IMR-90 (cell line): Measurements from ENCODE around the gene PPP2R1B. TPM values are rescaled to one million over a fixed set of nuclear protein-coding genes. Genes with fewer than 3 reads are reported as not detected.

Experiments used
- ATAC-seq: fragments of 200-7000 bp; cut with Tn5 transposase; 2 replicates; pipeline ENCODE4 v1.9.1; 2020; ENCODE audit warnings: low read depth, mild to moderate bottlenecking, moderate library complexity
- BruUV-seq: library from RNA; stranded (reverse); fragments of 400-500 nt; replicated peaks from 2 replicates; lab custom pipeline; 2021; lab: Mats Ljungman, UMichigan
- CTCF ChIA-PET: fragments of 300-600 bp; formaldehyde crosslinking; extraction: SDS; loops from one replicate; lab custom pipeline; 2021; ENCODE audit warnings: antibody characterized with exemption; lab: Yijun Ruan, JAX
- POLR2A ChIA-PET: fragments of 300-600 bp; sonication (Branson Sonifier 250); formaldehyde crosslinking; loops from one replicate; lab custom pipeline; 2022; ENCODE audit warnings: antibody characterized with exemption; ENCODE audit not compliant: unreplicated experiment; lab: Charles Lee
- DNase-seq: peaks from one replicate; pipeline ENCODE4 v3.0.0; 2013
- H2AFZ ChIP-seq: replicated peaks from 2 replicates; pipeline ENCODE3; 2013; ENCODE audit warnings: low read length, mild to moderate bottlenecking; ENCODE audit not compliant: poor library complexity
- H2AK5ac ChIP-seq: 2 replicates; pipeline ENCODE4 v1.6.1; 2013; ENCODE audit warnings: low read depth, low read length, inconsistent platforms
- H2AK9ac ChIP-seq: replicated peaks from 2 replicates; pipeline ENCODE3; 2013; ENCODE audit warnings: mild to moderate bottlenecking, low read depth, low read length, moderate library complexity; ENCODE audit not compliant: poor library complexity
- H2BK120ac ChIP-seq: 2 replicates; pipeline ENCODE4 v1.6.1; 2013; ENCODE audit warnings: low read depth, low read length, inconsistent platforms
- H2BK15ac ChIP-seq: 3 replicates; pipeline ENCODE4 v1.6.1; 2013; ENCODE audit warnings: low read depth, low read length, inconsistent platforms
- H2BK20ac ChIP-seq: 2 replicates; pipeline ENCODE4 v1.6.1; 2013; ENCODE audit warnings: low read depth, mild to moderate bottlenecking, inconsistent platforms, low read length, moderate library complexity
- H2BK5ac ChIP-seq: 2 replicates; pipeline ENCODE4 v1.6.1; 2013; ENCODE audit warnings: mild to moderate bottlenecking, low read depth, low read length, inconsistent platforms; ENCODE audit not compliant: poor library complexity, severe bottlenecking
- H3K14ac ChIP-seq: replicated peaks from 2 replicates; pipeline ENCODE4 v1.6.1; 2013; ENCODE audit warnings: low read depth, low read length, inconsistent platforms
- H3K18ac ChIP-seq: 2 replicates; pipeline ENCODE4 v1.6.1; 2013; ENCODE audit warnings: low read depth, low read length, control low read depth
- H3K23ac ChIP-seq: 2 replicates; pipeline ENCODE4 v1.6.1; 2013; ENCODE audit warnings: low read depth, low read length, inconsistent platforms
- H3K27ac ChIP-seq: 2 replicates; pipeline ENCODE4 v1.5.1; 2013; ENCODE audit warnings: mild to moderate bottlenecking, control low read depth, low read length; ENCODE audit not compliant: insufficient read depth
- H3K27me3 ChIP-seq: 2 replicates; pipeline ENCODE4 v1.6.1; 2013; ENCODE audit warnings: low read length; ENCODE audit not compliant: control insufficient read depth, insufficient read depth
- H3K36me3 ChIP-seq: 2 replicates; pipeline ENCODE4 v1.6.1; 2013; ENCODE audit warnings: low read length, mixed read lengths; ENCODE audit not compliant: control insufficient read depth, insufficient read depth
- H3K4ac ChIP-seq: 2 replicates; pipeline ENCODE4 v1.6.1; 2013; ENCODE audit warnings: low read depth, low read length, inconsistent platforms
- H3K4me1 ChIP-seq: 2 replicates; pipeline ENCODE4 v1.6.1; 2013; ENCODE audit warnings: low read length, mixed read lengths; ENCODE audit not compliant: control insufficient read depth, insufficient read depth
- H3K4me2 ChIP-seq: 2 replicates; pipeline ENCODE4 v1.6.1; 2013; ENCODE audit warnings: low read depth, mild to moderate bottlenecking, control low read depth, low read length, moderate library complexity
- H3K4me3 ChIP-seq: 2 replicates; pipeline ENCODE4 v1.5.1; 2013; ENCODE audit warnings: low read depth, mild to moderate bottlenecking, control low read depth, low read length, moderate library complexity; ENCODE audit not compliant: insufficient read depth
- H3K56ac ChIP-seq: 2 replicates; pipeline ENCODE4 v1.6.1; 2013; ENCODE audit warnings: low read length, inconsistent platforms; ENCODE audit not compliant: insufficient read depth; ENCODE audit errors: extremely low read depth
- H3K79me1 ChIP-seq, 2 experiments: 2 replicates each; pipeline ENCODE4 v1.6.1; 2013; ENCODE audit warnings: low read length in 2 of 2, inconsistent platforms in 1 of 2, low read depth in 1 of 2
- H3K9ac ChIP-seq: 2 replicates; pipeline ENCODE4 v1.6.1; 2013; ENCODE audit warnings: low read depth, low read length, control low read depth
- H3K9me1 ChIP-seq: 2 replicates; pipeline ENCODE4 v1.6.1; 2013; ENCODE audit warnings: low read length, inconsistent platforms; ENCODE audit not compliant: insufficient read depth
- H3K9me3 ChIP-seq: 2 replicates; pipeline ENCODE4 v1.6.1; 2013; ENCODE audit warnings: low read length; ENCODE audit not compliant: control insufficient read depth, insufficient read depth
- H4K20me1 ChIP-seq: 2 replicates; pipeline ENCODE4 v1.6.1; 2013; ENCODE audit warnings: low read length, inconsistent platforms; ENCODE audit not compliant: insufficient read depth
- H4K5ac ChIP-seq: 2 replicates; pipeline ENCODE4 v1.6.1; 2013; ENCODE audit warnings: mild to moderate bottlenecking, low read depth, low read length, control low read depth
- H4K8ac ChIP-seq, 2 experiments: 2 replicates each; pipeline ENCODE4 v1.6.1; 2013; ENCODE audit warnings: low read depth in 2 of 2, low read length in 2 of 2, control low read depth in 1 of 2, inconsistent platforms in 1 of 2
- H4K91ac ChIP-seq: 2 replicates; pipeline ENCODE4 v1.6.1; 2013; ENCODE audit warnings: low read depth, low read length, inconsistent platforms; ENCODE audit not compliant: insufficient read depth
- BHLHE40 ChIP-seq: fragments of 150-350 bp; IDR thresholded peaks from 2 replicates; pipeline ENCODE4 v1.6.1; 2016; ENCODE audit warnings: mild to moderate bottlenecking, low read depth, low read length
- CEBPB ChIP-seq: IDR thresholded peaks from 2 replicates; pipeline ENCODE4 v1.6.1; 2012; ENCODE audit warnings: low read depth, low read length, improper control_type of control experiment
- CHD1 ChIP-seq: IDR thresholded peaks from 2 replicates; pipeline ENCODE4 v1.6.1; 2012; ENCODE audit warnings: low read depth, low read length, improper control_type of control experiment
- ELK1 ChIP-seq: fragments of 150-350 bp; IDR thresholded peaks from 2 replicates; pipeline ENCODE4 v1.6.1; 2016; ENCODE audit warnings: low read depth, mild to moderate bottlenecking, low read length, moderate library complexity, borderline replicate concordance
- FOS ChIP-seq: fragments of 150-350 bp; IDR thresholded peaks from 2 replicates; pipeline ENCODE4 v1.6.1; 2016; ENCODE audit warnings: low read depth, low read length
- MAZ ChIP-seq: IDR thresholded peaks from 2 replicates; pipeline ENCODE4 v1.6.1; 2012; ENCODE audit warnings: low read depth, mild to moderate bottlenecking, low read length, improper control_type of control experiment, moderate library complexity, borderline replicate concordance
- MXI1 ChIP-seq: IDR thresholded peaks from 2 replicates; pipeline ENCODE4 v1.6.1; 2012; ENCODE audit warnings: low read depth, mild to moderate bottlenecking, low read length, moderate library complexity, borderline replicate concordance
- NFE2L2 ChIP-seq: fragments of 150-350 bp; IDR thresholded peaks from 2 replicates; pipeline ENCODE4 v1.6.1; 2016; ENCODE audit warnings: low read depth, mild to moderate bottlenecking, low read length
- POLR2A ChIP-seq: IDR thresholded peaks from 2 replicates; pipeline ENCODE4 v1.6.1; 2012; ENCODE audit warnings: mild to moderate bottlenecking, low read depth, low read length
- RAD21 ChIP-seq: IDR thresholded peaks from 2 replicates; pipeline ENCODE4 v1.6.1; 2012; ENCODE audit warnings: low read length, improper control_type of control experiment
- RCOR1 ChIP-seq: IDR thresholded peaks from 2 replicates; pipeline ENCODE4 v1.6.1; 2012; ENCODE audit warnings: mild to moderate bottlenecking, low read length, improper control_type of control experiment; ENCODE audit not compliant: insufficient replicate concordance
- RFX5 ChIP-seq: IDR thresholded peaks from 2 replicates; pipeline ENCODE4 v1.8.0; 2012; ENCODE audit warnings: low read depth, mild to moderate bottlenecking, low read length, moderate library complexity
- SMC3 ChIP-seq: fragments of 150-350 bp; IDR thresholded peaks from 2 replicates; pipeline ENCODE4 v1.6.1; 2016; ENCODE audit warnings: low read depth, mild to moderate bottlenecking, antibody characterized with exemption, low read length, moderate library complexity
- WGBS, 2 experiments: methylation state at CpG; one replicate each; pipeline versions ENCODE4 v1.1.5 to v1.1.7; 2013; ENCODE audit warnings: missing lambda C conversion rate in 2 of 2; ENCODE audit not compliant: insufficient read length in 1 of 2; ENCODE audit errors: extremely low coverage in 2 of 2; 5-methylcytosine and 5-hydroxymethylcytosine counted together
- dilution Hi-C: fragments of 300-500 bp; cut with HindIII; formaldehyde crosslinking; loops from one replicate; pipeline ENCODE4 v1.14.3; 2018; ENCODE audit warnings: low sequenced_read_pairs; ENCODE audit not compliant: unreplicated experiment
- in situ Hi-C: fragments of 300-500 bp; cut with MboI; formaldehyde crosslinking; loops from 3 replicates; pipeline ENCODE4 v1.14.3; 2019; ENCODE audit warnings: low sequenced_read_pairs, inconsistent platforms, mixed read lengths
- intact Hi-C: fragments of 100-400 bp; cut with micrococcal nuclease; formaldehyde crosslinking; loops from 2 replicates; pipeline ENCODE4 v1.10.0; 2022
- polyA plus RNA-seq, 3 experiments: library from polyadenylated mRNA; depleted of rRNA; stranded (reverse); fragments of >200 nt; gene quantifications; 2 replicates each; pipeline ENCODE4 v1.2.3, GENCODE V29; 2012; ENCODE audit warnings: low replicate concordance in 1 of 3
- total RNA-seq: library from RNA; depleted of rRNA; stranded (reverse); fragments of >200 nt; gene quantifications from 2 replicates; pipeline ENCODE4 v1.2.3, GENCODE V29; 2012
- TF ChIP-seq, protein P1 (sequence below): conservative IDR thresholded peaks from 2 replicates; pipeline ENCODE4 v1.5.1; 2012; ENCODE audit warnings: mild to moderate bottlenecking, low read depth, low read length, improper control_type of control experiment
- TF ChIP-seq, protein P2 (sequence below): fragments of 150-350 bp; IDR thresholded peaks from 2 replicates; pipeline ENCODE4 v1.6.1; 2017; ENCODE audit warnings: mild to moderate bottlenecking, antibody characterized with exemption, low read length, low read depth

Gene PPP2R1B
- total and polyA plus RNA-seq, 2 of the 4 experiments (the other 2 are of a cell fraction) = 23.0 to 62.9 TPM

DNA sequence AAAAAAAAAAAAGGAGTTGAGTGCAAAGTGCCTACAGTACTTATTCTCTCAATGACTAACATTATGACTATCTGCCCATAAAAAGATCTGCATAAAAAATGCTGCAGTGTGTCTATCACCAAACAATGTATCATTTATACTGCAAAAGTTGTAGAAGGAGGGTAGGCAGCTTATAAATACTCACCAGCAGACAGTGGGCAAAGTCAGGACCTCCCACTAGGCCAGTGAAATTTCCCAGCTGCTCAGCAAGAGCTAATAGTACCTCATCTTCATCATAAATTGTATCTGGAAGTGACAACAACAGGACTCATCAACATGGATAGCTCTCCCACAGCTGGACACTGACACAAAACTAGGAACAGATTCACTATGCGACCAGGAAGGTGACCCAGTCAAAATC lies 1.6 kb downstream of the PPP2R1B start:
- Histone ChIP-seq H2AK5ac (peak overlapping the region; percentile 54; the same call in 1 of the 2 replicates), H3K27me3 (no peaks in the 10 kb centered on the region), H2BK15ac (0 out of 3 replicates have a peak overlapping the region, but pooled peaks have one; percentile 17), H4K20me1 (peaks cover 4% of the 10 kb centered on the region), H3K4me1 (peaks cover 8% of the 10 kb centered on the region; the same call in 1 of the 2 replicates), H4K91ac (0 out of 2 replicates have a peak overlapping the region, but pooled peaks have one; percentile 18), H3K23ac (peak overlapping the region; percentile 92), H3K18ac (no peak overlapping the region), H3K9me1 (peaks cover 3% of the 10 kb centered on the region; the same call in 1 of the 2 replicates), H3K56ac (peak overlapping the region; percentile 24; the same call in 1 of the 2 replicates), H4K5ac (no peak overlapping the region), H2AK9ac (no peak overlapping the region), H3K4ac (no peak overlapping the region; the same call in 1 of the 2 replicates), H3K9ac (peak overlapping the region; percentile 95), H3K14ac (peak overlapping the region; percentile 85), H3K4me3 (peak overlapping the region; percentile 83), H3K27ac (peak overlapping the region; percentile 67; the same call in 1 of the 2 replicates), H2BK5ac (peak overlapping the region; percentile 71), H2BK120ac (peak overlapping the region; percentile 1; the same call in 1 of the 2 replicates), H3K9me3 (no peaks in the 10 kb centered on the region), H3K4me2 (peak overlapping the region; percentile 84), H2AFZ (no peak overlapping the region), H3K36me3 (peaks cover 34% of the 10 kb centered on the region), H4K8ac (peak overlapping the region in 1 of 2 experiments; percentile 45; a peak in 1 of 4 replicates), H2BK20ac (no peak overlapping the region), H3K79me1 (peaks cover 29 to 62% of the 10 kb centered on the region in 2 experiments)
- no TSS peak for BruUV-seq
- TF ChIP-seq RFX5 (no peak), SMC3 (no peak), MAZ (no peak), RCOR1 (no peak), MXI1 (no peak), CEBPB (no peak), POLR2A (no peak), BHLHE40 (no peak), NFE2L2 (no peak), ELK1 (no peak), RAD21 (no peak), CHD1 (no peak), FOS (no peak)
- TF ChIP-seq, protein P1, sequence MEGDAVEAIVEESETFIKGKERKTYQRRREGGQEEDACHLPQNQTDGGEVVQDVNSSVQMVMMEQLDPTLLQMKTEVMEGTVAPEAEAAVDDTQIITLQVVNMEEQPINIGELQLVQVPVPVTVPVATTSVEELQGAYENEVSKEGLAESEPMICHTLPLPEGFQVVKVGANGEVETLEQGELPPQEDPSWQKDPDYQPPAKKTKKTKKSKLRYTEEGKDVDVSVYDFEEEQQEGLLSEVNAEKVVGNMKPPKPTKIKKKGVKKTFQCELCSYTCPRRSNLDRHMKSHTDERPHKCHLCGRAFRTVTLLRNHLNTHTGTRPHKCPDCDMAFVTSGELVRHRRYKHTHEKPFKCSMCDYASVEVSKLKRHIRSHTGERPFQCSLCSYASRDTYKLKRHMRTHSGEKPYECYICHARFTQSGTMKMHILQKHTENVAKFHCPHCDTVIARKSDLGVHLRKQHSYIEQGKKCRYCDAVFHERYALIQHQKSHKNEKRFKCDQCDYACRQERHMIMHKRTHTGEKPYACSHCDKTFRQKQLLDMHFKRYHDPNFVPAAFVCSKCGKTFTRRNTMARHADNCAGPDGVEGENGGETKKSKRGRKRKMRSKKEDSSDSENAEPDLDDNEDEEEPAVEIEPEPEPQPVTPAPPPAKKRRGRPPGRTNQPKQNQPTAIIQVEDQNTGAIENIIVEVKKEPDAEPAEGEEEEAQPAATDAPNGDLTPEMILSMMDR = no peak
- TF ChIP-seq, protein P2, sequence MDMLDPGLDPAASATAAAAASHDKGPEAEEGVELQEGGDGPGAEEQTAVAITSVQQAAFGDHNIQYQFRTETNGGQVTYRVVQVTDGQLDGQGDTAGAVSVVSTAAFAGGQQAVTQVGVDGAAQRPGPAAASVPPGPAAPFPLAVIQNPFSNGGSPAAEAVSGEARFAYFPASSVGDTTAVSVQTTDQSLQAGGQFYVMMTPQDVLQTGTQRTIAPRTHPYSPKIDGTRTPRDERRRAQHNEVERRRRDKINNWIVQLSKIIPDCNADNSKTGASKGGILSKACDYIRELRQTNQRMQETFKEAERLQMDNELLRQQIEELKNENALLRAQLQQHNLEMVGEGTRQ = no peak
- no CpG with 5 or more reads among the region's 1 CpG for WGBS, 2 experiments
- intact Hi-C loops = loop anchor here (5.0 kb wide), 1 partner anchor 47 kb away; no protein-coding TSS in a partner anchor
- POLR2A ChIA-PET = no interaction called here
- ATAC-seq = no peak
- DNase-seq = peak; percentile 51
- in situ Hi-C loops = no loop called here
- dilution Hi-C loops = no loop called here
- CTCF ChIA-PET = interaction anchor here (0.7 to 1.2 kb wide), 4 partner anchors 12 to 178 kb away, joined by 3 to 9 read pairs (median 4); no protein-coding TSS in a partner anchor
